Gastroesophageal sphincter (tissue), 3 donors: Measurements from ENCODE around the gene RERG.

Experiments used
- CTCF ChIP-seq, 4 experiments: fragments of 200-600 bp in 2 of 4; fragments of 450-650 bp in 2 of 4; sonication (generic) in 1 of 4; IDR thresholded peaks; one replicate each; pipeline ENCODE4 v1.5.1; 2017 to 2019; ENCODE audit warnings: antibody characterized with exemption in 4 of 4, mild to moderate bottlenecking in 2 of 4, moderate library complexity in 2 of 4
- EP300 ChIP-seq: sonication (generic); formaldehyde crosslinking; IDR thresholded peaks from one replicate; pipeline ENCODE4 v1.6.1; 2017; ENCODE audit warnings: antibody characterized with exemption, mild to moderate bottlenecking
- POLR2A ChIP-seq, 2 donors: fragments of 450-650 bp; IDR thresholded peaks; one replicate each; pipeline ENCODE4 v1.6.1; 2017; ENCODE audit warnings: antibody characterized with exemption in 2 of 2, mild to moderate bottlenecking in 2 of 2, moderate library complexity in 1 of 2

DNA sequence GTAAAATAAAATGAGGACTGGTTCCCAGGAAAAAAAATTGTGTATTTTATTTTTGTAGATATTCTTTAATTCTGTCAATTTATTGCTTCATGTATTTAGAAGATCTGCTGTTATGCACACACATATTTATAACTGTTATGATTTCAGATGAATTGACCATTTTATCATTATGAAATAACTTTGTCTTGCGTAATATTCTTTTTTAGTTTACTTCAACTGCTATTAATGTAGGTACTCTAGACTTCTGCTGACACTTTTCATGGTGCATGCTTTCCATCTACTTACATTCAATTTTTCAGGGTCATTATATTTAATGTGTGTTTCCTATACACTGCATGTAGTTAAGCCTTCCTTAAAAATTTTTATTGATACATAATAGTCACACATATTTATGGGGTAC lies 162.1 kb downstream of the RERG start:
- TF ChIP-seq CTCF (IDR thresholded peaks at IDR 0.05) (no peak), POLR2A (IDR thresholded peaks at IDR 0.05) (no peak), EP300 (no peak)
